22Rv1 (cell line): ENCODE data around the gene FHIT.

Source experiments
- ZFX ChIP-seq: fragments of 450-650 bp; IDR thresholded peaks from 2 replicates; pipeline ENCODE4 v1.6.1; 2017; ENCODE audit warnings: antibody characterized with exemption, borderline replicate concordance
- TF ChIP-seq, protein P1 (sequence below): fragments of 450-650 bp; IDR thresholded peaks from 2 replicates; pipeline ENCODE4 v1.5.1; 2017; ENCODE audit warnings: mild to moderate bottlenecking

DNA sequence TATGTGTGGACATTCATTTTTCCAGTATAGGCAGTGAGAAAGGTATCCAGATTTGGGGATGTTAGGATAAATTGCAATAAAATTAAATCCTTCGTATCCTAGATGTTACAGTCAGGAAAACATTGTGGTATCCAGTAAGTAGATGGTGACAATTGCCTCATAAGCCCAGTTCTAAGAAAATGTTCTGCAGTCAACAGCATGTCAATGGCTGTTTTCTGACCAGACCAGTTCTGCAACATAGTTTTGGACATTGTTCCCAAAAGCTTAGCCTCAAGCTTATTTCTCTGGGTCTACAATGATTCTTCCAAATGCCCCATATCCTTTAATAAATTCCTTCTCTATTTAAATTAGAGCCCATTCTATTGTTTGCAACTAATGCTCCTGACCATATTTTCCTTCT, 480.7 kb downstream of the FHIT start:
- TF ChIP-seq, protein P1, sequence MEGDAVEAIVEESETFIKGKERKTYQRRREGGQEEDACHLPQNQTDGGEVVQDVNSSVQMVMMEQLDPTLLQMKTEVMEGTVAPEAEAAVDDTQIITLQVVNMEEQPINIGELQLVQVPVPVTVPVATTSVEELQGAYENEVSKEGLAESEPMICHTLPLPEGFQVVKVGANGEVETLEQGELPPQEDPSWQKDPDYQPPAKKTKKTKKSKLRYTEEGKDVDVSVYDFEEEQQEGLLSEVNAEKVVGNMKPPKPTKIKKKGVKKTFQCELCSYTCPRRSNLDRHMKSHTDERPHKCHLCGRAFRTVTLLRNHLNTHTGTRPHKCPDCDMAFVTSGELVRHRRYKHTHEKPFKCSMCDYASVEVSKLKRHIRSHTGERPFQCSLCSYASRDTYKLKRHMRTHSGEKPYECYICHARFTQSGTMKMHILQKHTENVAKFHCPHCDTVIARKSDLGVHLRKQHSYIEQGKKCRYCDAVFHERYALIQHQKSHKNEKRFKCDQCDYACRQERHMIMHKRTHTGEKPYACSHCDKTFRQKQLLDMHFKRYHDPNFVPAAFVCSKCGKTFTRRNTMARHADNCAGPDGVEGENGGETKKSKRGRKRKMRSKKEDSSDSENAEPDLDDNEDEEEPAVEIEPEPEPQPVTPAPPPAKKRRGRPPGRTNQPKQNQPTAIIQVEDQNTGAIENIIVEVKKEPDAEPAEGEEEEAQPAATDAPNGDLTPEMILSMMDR, result no peak
- TF ChIP-seq ZFX, result no peak
